GM23338 (cell line): Measurements from ENCODE around the gene ATXN7L1. TPM values are rescaled to one million over a fixed set of nuclear protein-coding genes. Genes with fewer than 3 reads are reported as not detected.

Source experiments
- ATAC-seq: fragments of 200-7000 bp; cut with Tn5 transposase; 3 replicates; pipeline ENCODE4 v1.9.1; 2020
- DNase-seq: peaks from one replicate; pipeline ENCODE4 v3.0.0-alpha.2; 2015; ENCODE audit warnings: low spot score
- H2AFZ ChIP-seq: fragments of 200-600 bp; sonication (generic); 2 replicates; pipeline ENCODE4 v1.8.0; 2016; ENCODE audit warnings: antibody characterized with exemption, mild to moderate bottlenecking, moderate library complexity
- H3F3A ChIP-seq: fragments of 200-600 bp; sonication (generic); replicated peaks from 2 replicates; pipeline ENCODE4 v1.8.0; 2017; ENCODE audit warnings: antibody characterized with exemption, mixed run types, low read depth
- H3K27ac ChIP-seq: fragments of 200-600 bp; sonication (generic); 2 replicates; pipeline ENCODE4 v1.6.1; 2016; ENCODE audit warnings: low read depth
- H3K27me3 ChIP-seq: fragments of 200-600 bp; sonication (generic); 2 replicates; pipeline ENCODE4 v1.8.0; 2016; ENCODE audit warnings: mild to moderate bottlenecking, mixed run types, moderate library complexity; ENCODE audit not compliant: insufficient read depth
- H3K36me3 ChIP-seq: fragments of 200-600 bp; sonication (generic); 2 replicates; pipeline ENCODE4 v1.8.0; 2016; ENCODE audit warnings: mild to moderate bottlenecking; ENCODE audit not compliant: insufficient read depth
- H3K4me1 ChIP-seq: fragments of 200-600 bp; sonication (generic); 2 replicates; pipeline ENCODE4 v1.8.0; 2016; ENCODE audit warnings: mild to moderate bottlenecking, moderate library complexity; ENCODE audit not compliant: insufficient read depth
- H3K4me2 ChIP-seq: fragments of 200-600 bp; sonication (generic); 2 replicates; pipeline ENCODE4 v1.7.1; 2017; ENCODE audit warnings: mixed run types
- H3K4me3 ChIP-seq: fragments of 200-600 bp; sonication (generic); 2 replicates; pipeline ENCODE4 v1.6.1; 2016; ENCODE audit warnings: mixed run types
- H3K79me2 ChIP-seq: fragments of 200-600 bp; sonication (generic); replicated peaks from 2 replicates; pipeline ENCODE4 v1.8.0; 2017; ENCODE audit warnings: mild to moderate bottlenecking; ENCODE audit not compliant: insufficient read depth
- H3K9me2 ChIP-seq: fragments of 200-600 bp; sonication (generic); 2 replicates; pipeline ENCODE4 v1.8.0; 2017; ENCODE audit not compliant: insufficient read depth
- H4K20me1 ChIP-seq: fragments of 200-600 bp; sonication (generic); replicated peaks from 2 replicates; pipeline ENCODE4 v1.8.0; 2017; ENCODE audit warnings: mild to moderate bottlenecking; ENCODE audit not compliant: insufficient read depth
- H3K27ac Mint-ChIP-seq: 2 replicates; pipeline ENCODE4 v1.8.0; 2020; ENCODE audit warnings: inconsistent platforms, mild to moderate bottlenecking, moderate library complexity, mixed read lengths
- H3K27me3 Mint-ChIP-seq: 3 replicates; pipeline ENCODE4 v1.8.0; 2022; ENCODE audit warnings: low read depth, mild to moderate bottlenecking, moderate library complexity, mixed read lengths, inconsistent platforms; ENCODE audit not compliant: insufficient read depth, poor library complexity
- H3K36me3 Mint-ChIP-seq: 3 replicates; pipeline ENCODE4 v1.8.0; 2021; ENCODE audit warnings: low read depth, mild to moderate bottlenecking, inconsistent platforms, moderate library complexity, mixed read lengths
- H3K4me1 Mint-ChIP-seq: 3 replicates; pipeline ENCODE4 v1.8.0; 2020; ENCODE audit warnings: mild to moderate bottlenecking, inconsistent platforms, mixed read lengths
- H3K4me3 Mint-ChIP-seq: 3 replicates; pipeline ENCODE4 v1.8.0; 2021; ENCODE audit warnings: moderate library complexity, mild to moderate bottlenecking, inconsistent platforms, mixed read lengths
- H3K9me3 Mint-ChIP-seq: 3 replicates; pipeline ENCODE4 v1.8.0; 2020; ENCODE audit warnings: moderate library complexity, mild to moderate bottlenecking, inconsistent platforms, mixed read lengths
- CREB1 ChIP-seq: fragments of 250-450 bp; sonication (Bioruptor Pico); IDR thresholded peaks from 2 replicates; pipeline ENCODE4 v1.5.0; 2020; ENCODE audit warnings: low read depth, mild to moderate bottlenecking, moderate library complexity
- EZH2 ChIP-seq: fragments of 200-600 bp; sonication (generic); IDR thresholded peaks from one replicate; pipeline ENCODE4 v1.8.0; 2017; ENCODE audit warnings: antibody characterized with exemption, mild to moderate bottlenecking, low read depth; ENCODE audit not compliant: unreplicated experiment
- EZH2phosphoT487 ChIP-seq: fragments of 200-600 bp; sonication (generic); IDR thresholded peaks from one replicate; pipeline ENCODE4 v1.8.1; 2018; ENCODE audit warnings: antibody characterized with exemption; ENCODE audit not compliant: unreplicated experiment
- JUNB ChIP-seq: IDR thresholded peaks from one replicate; pipeline ENCODE4 v1.6.1; 2016; ENCODE audit warnings: antibody characterized with exemption; ENCODE audit not compliant: unreplicated experiment
- POLR2AphosphoS5 ChIP-seq: IDR thresholded peaks from 2 replicates; pipeline ENCODE4 v1.6.1; 2016; ENCODE audit warnings: antibody characterized with exemption, low read depth
- ZNF114 ChIP-seq: fragments of 250-450 bp; sonication (Bioruptor Pico); IDR thresholded peaks from 2 replicates; pipeline ENCODE4 v1.5.0; 2020; ENCODE audit warnings: mild to moderate bottlenecking, moderate library complexity
- ZNF462 ChIP-seq: fragments of 250-450 bp; sonication (Bioruptor Pico); IDR thresholded peaks from 2 replicates; pipeline ENCODE4 v1.5.0; 2020; ENCODE audit warnings: mild to moderate bottlenecking, moderate library complexity
- polyA plus RNA-seq: library from polyadenylated mRNA; unstranded; fragments of >200 nt; fragmentation: Nextera tagmentation; extraction: Ambion mirVana; gene quantifications from 2 replicates; pipeline ENCODE4 v1.2.1, GENCODE V29; 2016
- total RNA-seq: library from RNA; depleted of rRNA; stranded (reverse); fragments of >200 nt; shearing (Covaris generic); gene quantifications from 2 replicates; pipeline ENCODE4 v1.2.3, GENCODE V29; 2014

ATXN7L1 gene
- total and polyA plus RNA-seq, 2 experiments from 2014 or later, result 22.8 to 29.8 TPM

- TF ChIP-seq EZH2 (no peak), ZNF114 (CRISPR knock-in tag) (no peak), POLR2AphosphoS5 (no peak), JUNB (no peak), ZNF462 (CRISPR knock-in tag) (no peak)
- no peak overlapping the region for H3K27ac Mint-ChIP-seq
- H3K9me3 Mint-ChIP-seq, result no peaks in the 10 kb centered on the region
Measured at GRCh38 chr7:105672801-105673200, 203.6 kb downstream of the ATXN7L1 start.

GRCh38 chr7:105666324-105666723 lies 210.1 kb downstream of the ATXN7L1 start:
- no peak overlapping the region for H3K4me3 ChIP-seq
- Mint-ChIP-seq H3K9me3 (no peaks in the 10 kb centered on the region), H3K27me3 (peaks cover 4% of the 10 kb centered on the region), H3K4me1 (peaks cover 35% of the 10 kb centered on the region), H3K36me3 (peaks cover 28% of the 10 kb centered on the region), H3K4me3 (no peak overlapping the region), H3K27ac (no peak overlapping the region)
- peak overlapping the region; percentile 21; the same call in 1 of the 2 replicates for H3K4me2 ChIP-seq
- peaks cover 25% of the 10 kb centered on the region for H3K4me1 ChIP-seq
- ATAC-seq, result peak; percentile 36; the same call in 2 of the 3 replicates
- 0 out of 2 replicates have a peak, but pooled peaks cover 7% of the 10 kb centered on the region for H3K79me2 ChIP-seq
- DNase-seq, result no peak
- no peaks in the 10 kb centered on the region for H3K27me3 ChIP-seq
- no peak overlapping the region for H3K27ac ChIP-seq
- H2AFZ ChIP-seq, result no peak overlapping the region
- 0 out of 2 replicates have a peak, but pooled peaks cover 4% of the 10 kb centered on the region for H3F3A ChIP-seq
- H3K36me3 ChIP-seq, result 0 out of 2 replicates have a peak, but pooled peaks cover 4% of the 10 kb centered on the region
- no peaks in the 10 kb centered on the region for H3K9me2 ChIP-seq
- H4K20me1 ChIP-seq, result no peaks in the 10 kb centered on the region
- no peak for TF ChIP-seq EZH2phosphoT487
- TF ChIP-seq ZNF462 (CRISPR knock-in tag), result no peak
- TF ChIP-seq CREB1 (CRISPR knock-in tag), result no peak

More at GRCh38 chr7:105672801-105673200, 203.6 kb downstream of the ATXN7L1 start:
- Histone ChIP-seq H3K36me3 (no peaks in the 10 kb centered on the region), H3K4me3 (no peak overlapping the region), H3K4me1 (peaks cover 34% of the 10 kb centered on the region), H3K4me2 (no peak overlapping the region), H4K20me1 (no peaks in the 10 kb centered on the region), H3F3A (no peaks in the 10 kb centered on the region), H2AFZ (no peak overlapping the region), H3K27me3 (no peaks in the 10 kb centered on the region), H3K9me2 (no peaks in the 10 kb centered on the region), H3K27ac (peak overlapping the region; percentile 60; the same call in 1 of the 2 replicates), H3K79me2 (0 out of 2 replicates have a peak, but pooled peaks cover 5% of the 10 kb centered on the region)
- Mint-ChIP-seq H3K4me3 (no peak overlapping the region), H3K4me1 (peaks cover 45% of the 10 kb centered on the region), H3K27me3 (peaks cover 10% of the 10 kb centered on the region), H3K36me3 (no peaks in the 10 kb centered on the region)
- ATAC-seq (no peak; the same call in 2 of the 3 replicates), DNase-seq (no peak)
